K562 (cell line): Measurements from ENCODE around the gene SRRD. TPM values are rescaled to one million over a fixed set of nuclear protein-coding genes. Genes with fewer than 3 reads are reported as not detected.

Experiments used
- ATAC-seq: fragments of 200-7000 bp; cut with Tn5 transposase; 3 replicates; pipeline ENCODE4 v1.9.1; 2020; ENCODE audit warnings: moderate library complexity
- BruUV-seq: library from RNA; stranded (reverse); fragments of 400-500 nt; replicated peaks from 2 replicates; lab custom pipeline; 2021; lab: Mats Ljungman, UMichigan
- CTCF ChIA-PET: fragments of 300-600 bp; formaldehyde crosslinking; extraction: SDS; loops from one replicate; lab custom pipeline; 2021; ENCODE audit warnings: low intra/inter-chr PET ratio; lab: Yijun Ruan, JAX
- POLR2A ChIA-PET: fragments of 300-600, 350-650 bp; sonication (Branson Sonifier 250); formaldehyde crosslinking; extraction: SDS; loops from one replicate; lab custom pipeline; 2021; ENCODE audit warnings: antibody characterized with exemption, inconsistent platforms; lab: Yijun Ruan, JAX
- DNase-seq, 4 experiments: peaks; one replicate each; pipeline versions ENCODE4 v3.0.0 to v3.0.0-alpha.2; 2011 to 2018; ENCODE audit warnings: low spot score in 3 of 4, mixed read lengths in 3 of 4; ENCODE audit errors: extremely low read depth in 1 of 4
- FAIRE-seq: peaks from 2 replicates; lab custom pipeline; 2011; peaks lifted over from hg19 to GRCh38; lab: Jason Lieb, UNC
- H2AFZ ChIP-seq: 2 replicates; pipeline ENCODE4 v1.6.0; 2011; ENCODE audit warnings: low read depth, low read length, control low read depth, inconsistent platforms
- H3K27ac ChIP-seq: fragments of 200-600 bp; 3 replicates; pipeline ENCODE4 v1.8.0; 2011; ENCODE audit warnings: low read depth, mild to moderate bottlenecking, control low read depth, inconsistent platforms, low read length, moderate library complexity, mixed read lengths; ENCODE audit errors: extremely low read depth
- H3K27me3 ChIP-seq, 2 experiments: fragments of 300-600 bp in 1 of 2; 2 replicates in 1 of 2; 3 replicates in 1 of 2; pipeline versions ENCODE4 v1.6.0 to v1.8.0; 2011; ENCODE audit warnings: inconsistent platforms in 2 of 2, low read length in 2 of 2, mild to moderate bottlenecking in 1 of 2, mixed read lengths in 1 of 2, moderate library complexity in 1 of 2; ENCODE audit not compliant: control insufficient read depth in 2 of 2, insufficient read depth in 2 of 2
- H3K36me3 ChIP-seq: fragments of 300-600 bp; 3 replicates; pipeline ENCODE4 v1.8.0; 2011; ENCODE audit warnings: mild to moderate bottlenecking, low read length, inconsistent platforms; ENCODE audit not compliant: control insufficient read depth, insufficient read depth
- H3K4me1 ChIP-seq, 2 experiments: fragments of 200-600 bp in 1 of 2; replicated peaks in 1 of 2; 2 replicates in 1 of 2; 3 replicates in 1 of 2; pipeline versions ENCODE4 v1.5.1 to v1.8.0; 2011; ENCODE audit warnings: inconsistent platforms in 2 of 2, low read length in 2 of 2, mild to moderate bottlenecking in 1 of 2, mixed read lengths in 1 of 2, moderate library complexity in 1 of 2; ENCODE audit not compliant: control insufficient read depth in 2 of 2, insufficient read depth in 2 of 2
- H3K4me2 ChIP-seq: 2 replicates; pipeline ENCODE4 v1.6.1; 2011; ENCODE audit warnings: low read length, control low read depth, inconsistent platforms, mixed read lengths; ENCODE audit not compliant: insufficient read depth
- H3K4me3 ChIP-seq: fragments of 200-600 bp; sonication (generic), shearing (Covaris generic); 2 replicates; pipeline ENCODE4 v1.5.1; 2016; ENCODE audit warnings: control low read depth, inconsistent platforms
- H3K79me2 ChIP-seq: fragments of 200-600 bp; 3 replicates; pipeline ENCODE4 v1.8.0; 2011; ENCODE audit warnings: low read length, inconsistent platforms; ENCODE audit not compliant: control insufficient read depth, insufficient read depth
- H3K9ac ChIP-seq, 2 experiments: 2 replicates each; pipeline versions ENCODE4 v1.6.0 to v1.6.1; 2011; ENCODE audit warnings: low read depth in 2 of 2, low read length in 2 of 2, control low read depth in 1 of 2, inconsistent platforms in 1 of 2, mild to moderate bottlenecking in 1 of 2, mixed read lengths in 1 of 2; ENCODE audit not compliant: insufficient read depth in 1 of 2
- H3K9me1 ChIP-seq: one replicate; pipeline ENCODE4 v1.6.0; 2011; ENCODE audit warnings: inconsistent platforms, mild to moderate bottlenecking, low read length, moderate library complexity; ENCODE audit not compliant: control insufficient read depth, insufficient read depth
- H3K9me3 ChIP-seq: replicated peaks from 2 replicates; pipeline ENCODE4 v1.5.1; 2011; ENCODE audit warnings: low read depth, low read length, inconsistent platforms; ENCODE audit not compliant: control insufficient read depth, insufficient read depth
- H4K20me1 ChIP-seq: replicated peaks from 2 replicates; pipeline ENCODE4 v1.6.1; 2011; ENCODE audit warnings: low read length, inconsistent platforms, mixed read lengths; ENCODE audit not compliant: control insufficient read depth, insufficient read depth
- ADNP ChIP-seq: fragments of 200-800 bp; sonication (Bioruptor generic); IDR thresholded peaks from 2 replicates; pipeline ENCODE4 v1.6.1; 2016; ENCODE audit warnings: missing genetic modification characterization, missing compliant biosample characterization
- BRF2 ChIP-seq: IDR thresholded peaks from 3 replicates; pipeline ENCODE4 v1.6.1; 2011; ENCODE audit warnings: borderline replicate concordance, mild to moderate bottlenecking; ENCODE audit not compliant: insufficient read length, insufficient read depth
- CAMTA2 ChIP-seq: fragments of 250-450 bp; sonication (Bioruptor Pico); conservative IDR thresholded peaks from 2 replicates; pipeline ENCODE4 v1.5.1; 2022
- CEBPB ChIP-seq: fragments of 450-650 bp; IDR thresholded peaks from 2 replicates; pipeline ENCODE4 v1.6.1; 2016; ENCODE audit warnings: missing genetic modification characterization, missing compliant biosample characterization
- CLOCK ChIP-seq: fragments of 250-450 bp; sonication (Bioruptor Pico); IDR thresholded peaks from 2 replicates; pipeline ENCODE4 v1.4.0; 2020; ENCODE audit warnings: mild to moderate bottlenecking, moderate library complexity, borderline replicate concordance
- CSDE1 ChIP-seq, 2 experiments: fragments of 450-650 bp; IDR thresholded peaks; 2 replicates each; pipeline ENCODE4 v1.6.1; 2016; ENCODE audit warnings: mild to moderate bottlenecking in 1 of 2
- GTF2A2 ChIP-seq: IDR thresholded peaks from 2 replicates; pipeline ENCODE4 v1.6.1; 2016; ENCODE audit warnings: mild to moderate bottlenecking, missing genetic modification characterization, missing compliant biosample characterization
- KLF6 ChIP-seq: fragments of 250-450 bp; sonication (Bioruptor Pico); IDR thresholded peaks from 2 replicates; pipeline ENCODE4 v1.4.0; 2020; ENCODE audit warnings: mild to moderate bottlenecking, moderate library complexity, borderline replicate concordance
- LARP7 ChIP-seq: fragments of 450-650 bp; IDR thresholded peaks from 2 replicates; pipeline ENCODE4 v1.6.1; 2016
- NFIC ChIP-seq: fragments of 450-650 bp; IDR thresholded peaks from 2 replicates; pipeline ENCODE4 v1.6.1; 2017; ENCODE audit warnings: mild to moderate bottlenecking, inconsistent platforms
- ZNF24 ChIP-seq: fragments of 450-650 bp; IDR thresholded peaks from 2 replicates; pipeline ENCODE4 v1.6.1; 2016
- WGBS: fragments of 100-300 bp; shearing (Covaris generic); methylation state at CpG from one replicate; pipeline ENCODE4 v1.1.6; 2016; ENCODE audit warnings: low coverage, mixed read lengths; ENCODE audit not compliant: insufficient coverage; ENCODE audit errors: missing lambda C conversion rate; 5-methylcytosine and 5-hydroxymethylcytosine counted together
- in situ Hi-C: fragments of 300-500 bp; cut with MboI; formaldehyde crosslinking; loops from 4 replicates; pipeline ENCODE4 v1.15.0; 2018; ENCODE audit warnings: inconsistent platforms, mixed read lengths
- intact Hi-C: fragments of 100-400 bp; cut with micrococcal nuclease; formaldehyde crosslinking; loops from 2 replicates; pipeline ENCODE4 v1.14.2; 2022
- polyA plus RNA-seq, 8 experiments: library from polyadenylated mRNA; depleted of rRNA in 4 of 8; stranded (reverse) in 5 of 8; unstranded in 3 of 8; fragments of >200 nt; fragmentation: Nextera tagmentation in 2 of 8; fragmentation: Illumina TruSeq in 1 of 8; extraction: Ambion mirVana in 2 of 8; extraction: Trizol in 1 of 8; gene quantifications; 2 replicates each; pipeline versions ENCODE4 v1.2.1 to v1.2.3, GENCODE V29; 2011 to 2014; ENCODE audit warnings: inconsistent platforms in 1 of 8, missing spikeins in 1 of 8
- total RNA-seq, 7 experiments: library from RNA; depleted of rRNA in 6 of 7; stranded (reverse); fragments of >200 nt in 6 of 7; fragmentation: Illumina TruSeq in 2 of 7; extraction: Trizol in 2 of 7; gene quantifications; 2 replicates each; pipeline versions ENCODE4 v1.2.1 to v1.2.3, GENCODE V29; 2011 to 2021; ENCODE audit warnings: low replicate concordance in 1 of 7
- TF ChIP-seq, protein P1 (sequence below): fragments of 150-350 bp; IDR thresholded peaks from 2 replicates; pipeline ENCODE4 v1.6.1; 2014; ENCODE audit warnings: low read depth, mild to moderate bottlenecking, low read length, borderline replicate concordance
- TF ChIP-seq, protein P2 (sequence below): fragments of 250-450 bp; sonication (Bioruptor Pico); IDR thresholded peaks from 2 replicates; pipeline ENCODE4 v1.9.0; 2021; ENCODE audit warnings: mild to moderate bottlenecking, inconsistent platforms

Gene SRRD
- total and polyA plus RNA-seq, 9 of the 15 experiments (the other 6 are each of a cell fraction or from before 2014, with no cell fraction given), result 4.9 to 59.4 (median 34.4) TPM

GRCh38 chr22:26513838-26514237, 30.2 kb downstream of the SRRD start:
- H3K9me1 ChIP-seq, result no peaks in the 10 kb centered on the region
- H3K36me3 ChIP-seq, result peaks cover 25% of the 10 kb centered on the region; the same call in 2 of the 3 replicates
- no peaks in the 10 kb centered on the region for H4K20me1 ChIP-seq
- in situ Hi-C loops (no loop called here), intact Hi-C loops (no loop called here)
- FAIRE-seq (peak; percentile 80), ATAC-seq (no peak), DNase-seq (no peak)
- peak overlapping the region in 1 of 2 experiments; percentile 85; a peak in 1 of 4 replicates for H3K9ac ChIP-seq
- ChIA-PET POLR2A (interaction anchor here (1.2 to 1.7 kb wide), 2 partner anchors 8 to 12 kb away, joined by 3 to 7 read pairs; no protein-coding TSS in a partner anchor), CTCF (no interaction called here)
- no TSS peak for BruUV-seq
- H2AFZ ChIP-seq, result no peak overlapping the region
- 0 out of 3 replicates have a peak overlapping the region, but pooled peaks have one; percentile 17 for H3K27ac ChIP-seq
- H3K4me2 ChIP-seq, result peak overlapping the region; percentile 96
- H3K4me3 ChIP-seq, result peak overlapping the region; percentile 84; the same call in 1 of the 2 replicates
- WGBS, result 6% methylated on average over 1 of the region's 1 CpG
- H3K79me2 ChIP-seq, result peaks cover 36% of the 10 kb centered on the region
- H3K9me3 ChIP-seq, result no peaks in the 10 kb centered on the region
- peaks cover 0 to 8% of the 10 kb centered on the region in 2 experiments; a peak in 3 of 5 replicates for H3K4me1 ChIP-seq
- no peaks in the 10 kb centered on the region for H3K27me3 ChIP-seq
- TF ChIP-seq KLF6 (CRISPR knock-in tag) (no peak), CAMTA2 (no peak), CSDE1 (IDR thresholded peaks at IDR 0.05) (no peak), BRF2 (no peak), LARP7 (no peak), ADNP (tag) (no peak), GTF2A2 (tag) (no peak), ZNF24 (no peak), CLOCK (CRISPR knock-in tag) (no peak), CEBPB (peak; percentile 47), NFIC (0 out of 2 replicates have a peak, but pooled peaks have one; percentile 39)
- TF ChIP-seq, protein P1, sequence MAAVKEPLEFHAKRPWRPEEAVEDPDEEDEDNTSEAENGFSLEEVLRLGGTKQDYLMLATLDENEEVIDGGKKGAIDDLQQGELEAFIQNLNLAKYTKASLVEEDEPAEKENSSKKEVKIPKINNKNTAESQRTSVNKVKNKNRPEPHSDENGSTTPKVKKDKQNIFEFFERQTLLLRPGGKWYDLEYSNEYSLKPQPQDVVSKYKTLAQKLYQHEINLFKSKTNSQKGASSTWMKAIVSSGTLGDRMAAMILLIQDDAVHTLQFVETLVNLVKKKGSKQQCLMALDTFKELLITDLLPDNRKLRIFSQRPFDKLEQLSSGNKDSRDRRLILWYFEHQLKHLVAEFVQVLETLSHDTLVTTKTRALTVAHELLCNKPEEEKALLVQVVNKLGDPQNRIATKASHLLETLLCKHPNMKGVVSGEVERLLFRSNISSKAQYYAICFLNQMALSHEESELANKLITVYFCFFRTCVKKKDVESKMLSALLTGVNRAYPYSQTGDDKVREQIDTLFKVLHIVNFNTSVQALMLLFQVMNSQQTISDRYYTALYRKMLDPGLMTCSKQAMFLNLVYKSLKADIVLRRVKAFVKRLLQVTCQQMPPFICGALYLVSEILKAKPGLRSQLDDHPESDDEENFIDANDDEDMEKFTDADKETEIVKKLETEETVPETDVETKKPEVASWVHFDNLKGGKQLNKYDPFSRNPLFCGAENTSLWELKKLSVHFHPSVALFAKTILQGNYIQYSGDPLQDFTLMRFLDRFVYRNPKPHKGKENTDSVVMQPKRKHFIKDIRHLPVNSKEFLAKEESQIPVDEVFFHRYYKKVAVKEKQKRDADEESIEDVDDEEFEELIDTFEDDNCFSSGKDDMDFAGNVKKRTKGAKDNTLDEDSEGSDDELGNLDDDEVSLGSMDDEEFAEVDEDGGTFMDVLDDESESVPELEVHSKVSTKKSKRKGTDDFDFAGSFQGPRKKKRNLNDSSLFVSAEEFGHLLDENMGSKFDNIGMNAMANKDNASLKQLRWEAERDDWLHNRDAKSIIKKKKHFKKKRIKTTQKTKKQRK, result no peak
- TF ChIP-seq, protein P2, sequence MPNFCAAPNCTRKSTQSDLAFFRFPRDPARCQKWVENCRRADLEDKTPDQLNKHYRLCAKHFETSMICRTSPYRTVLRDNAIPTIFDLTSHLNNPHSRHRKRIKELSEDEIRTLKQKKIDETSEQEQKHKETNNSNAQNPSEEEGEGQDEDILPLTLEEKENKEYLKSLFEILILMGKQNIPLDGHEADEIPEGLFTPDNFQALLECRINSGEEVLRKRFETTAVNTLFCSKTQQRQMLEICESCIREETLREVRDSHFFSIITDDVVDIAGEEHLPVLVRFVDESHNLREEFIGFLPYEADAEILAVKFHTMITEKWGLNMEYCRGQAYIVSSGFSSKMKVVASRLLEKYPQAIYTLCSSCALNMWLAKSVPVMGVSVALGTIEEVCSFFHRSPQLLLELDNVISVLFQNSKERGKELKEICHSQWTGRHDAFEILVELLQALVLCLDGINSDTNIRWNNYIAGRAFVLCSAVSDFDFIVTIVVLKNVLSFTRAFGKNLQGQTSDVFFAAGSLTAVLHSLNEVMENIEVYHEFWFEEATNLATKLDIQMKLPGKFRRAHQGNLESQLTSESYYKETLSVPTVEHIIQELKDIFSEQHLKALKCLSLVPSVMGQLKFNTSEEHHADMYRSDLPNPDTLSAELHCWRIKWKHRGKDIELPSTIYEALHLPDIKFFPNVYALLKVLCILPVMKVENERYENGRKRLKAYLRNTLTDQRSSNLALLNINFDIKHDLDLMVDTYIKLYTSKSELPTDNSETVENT, result no peak
